ENCODE data around the gene PCDHGA8.
"Not testable (repeated sequence)": the region's sequence is repeated elsewhere in the genome, so short reads cannot be mapped to it uniquely, and the experiment has no call there.

PCDHGA8 gene

DNA sequence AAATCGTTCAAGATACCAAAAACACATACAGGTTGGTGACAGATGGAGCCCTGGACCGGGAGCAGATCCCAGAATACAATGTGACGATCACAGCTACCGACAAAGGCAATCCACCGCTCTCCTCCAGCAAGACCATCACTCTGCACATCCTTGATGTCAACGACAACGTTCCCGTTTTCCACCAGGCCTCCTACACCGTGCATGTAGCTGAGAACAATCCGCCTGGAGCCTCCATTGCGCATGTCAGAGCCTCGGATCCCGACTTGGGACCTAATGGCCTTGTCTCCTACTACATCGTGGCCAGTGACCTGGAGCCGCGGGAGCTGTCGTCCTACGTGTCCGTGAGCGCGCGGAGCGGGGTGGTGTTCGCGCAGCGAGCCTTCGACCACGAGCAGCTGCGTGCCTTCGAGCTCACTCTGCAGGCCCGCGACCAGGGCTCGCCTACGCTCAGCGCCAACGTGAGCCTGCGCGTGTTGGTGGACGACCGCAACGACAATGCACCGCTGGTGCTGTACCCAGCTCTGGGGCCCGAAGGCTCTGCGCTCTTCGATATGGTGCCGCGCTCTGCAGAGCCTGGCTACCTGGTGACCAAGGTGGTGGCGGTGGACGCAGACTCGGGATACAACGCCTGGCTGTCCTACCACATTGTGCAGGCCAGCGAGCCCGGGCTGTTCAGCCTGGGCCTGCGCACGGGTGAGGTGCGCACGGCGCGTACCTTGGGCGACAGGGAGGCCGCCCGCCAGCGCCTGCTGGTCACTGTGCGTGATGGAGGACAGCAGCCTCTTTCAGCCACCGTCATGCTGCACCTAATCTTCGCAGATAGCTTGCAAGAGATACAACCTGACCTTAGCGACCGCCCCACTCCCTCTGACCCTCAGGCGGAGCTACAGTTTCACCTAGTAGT lies 20.6 kb upstream of the PCDHGA8 start:
- no peak for DNase-seq

DNA sequence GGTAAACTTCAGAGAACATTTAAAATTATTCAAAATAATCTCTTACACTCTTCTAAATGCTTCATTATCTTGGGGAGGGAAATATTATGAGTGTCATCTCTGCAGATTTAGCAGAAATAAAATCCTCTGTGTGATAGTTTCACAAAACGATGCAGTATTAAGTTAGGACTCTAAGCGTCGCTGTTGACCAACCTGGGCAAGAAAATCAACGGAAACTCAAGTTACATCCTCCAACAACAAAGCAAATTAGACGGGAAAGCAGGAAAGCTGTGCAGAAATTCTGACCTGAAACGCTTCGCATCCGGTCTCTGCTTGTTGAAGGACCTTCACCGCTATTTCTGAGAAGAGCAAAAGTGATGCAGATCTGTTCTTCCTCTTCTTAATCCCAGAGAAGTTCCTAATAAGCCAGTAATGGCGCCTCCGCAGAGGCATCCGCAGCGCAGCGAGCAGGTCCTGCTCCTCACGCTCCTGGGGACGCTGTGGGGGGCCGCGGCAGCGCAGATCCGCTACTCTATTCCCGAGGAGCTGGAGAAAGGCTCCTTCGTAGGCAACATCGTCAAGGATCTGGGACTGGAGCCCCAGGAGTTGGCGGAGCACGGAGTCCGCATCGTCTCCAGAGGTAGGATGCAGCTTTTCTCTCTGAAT lies 18.6 kb upstream of the PCDHGA8 start, which contains the start of gene PCDHGA6:
TSS of gene PCDHGA6 (plus strand) at position 219 of the 645 bp plus-strand sequence. CDS start at position 412, 193 bp downstream.
- no peak for DNase-seq

DNA sequence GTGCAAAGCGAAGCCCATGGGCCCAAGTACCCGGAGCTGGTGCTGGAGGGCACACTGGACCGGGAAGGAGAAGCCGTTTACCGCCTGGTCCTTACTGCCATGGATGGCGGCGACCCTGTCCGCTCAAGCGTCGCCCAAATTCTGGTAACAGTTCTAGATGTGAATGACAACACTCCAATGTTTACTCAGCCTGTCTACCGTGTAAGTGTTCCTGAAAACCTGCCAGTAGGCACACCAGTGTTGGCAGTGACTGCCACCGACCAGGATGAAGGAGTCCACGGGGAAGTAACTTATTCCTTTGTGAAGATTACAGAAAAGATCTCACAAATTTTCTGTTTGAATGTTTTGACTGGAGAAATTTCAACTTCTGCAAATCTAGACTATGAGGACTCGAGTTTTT lies 17.8 kb upstream of the PCDHGA8 start:
- no peak for DNase-seq

DNA sequence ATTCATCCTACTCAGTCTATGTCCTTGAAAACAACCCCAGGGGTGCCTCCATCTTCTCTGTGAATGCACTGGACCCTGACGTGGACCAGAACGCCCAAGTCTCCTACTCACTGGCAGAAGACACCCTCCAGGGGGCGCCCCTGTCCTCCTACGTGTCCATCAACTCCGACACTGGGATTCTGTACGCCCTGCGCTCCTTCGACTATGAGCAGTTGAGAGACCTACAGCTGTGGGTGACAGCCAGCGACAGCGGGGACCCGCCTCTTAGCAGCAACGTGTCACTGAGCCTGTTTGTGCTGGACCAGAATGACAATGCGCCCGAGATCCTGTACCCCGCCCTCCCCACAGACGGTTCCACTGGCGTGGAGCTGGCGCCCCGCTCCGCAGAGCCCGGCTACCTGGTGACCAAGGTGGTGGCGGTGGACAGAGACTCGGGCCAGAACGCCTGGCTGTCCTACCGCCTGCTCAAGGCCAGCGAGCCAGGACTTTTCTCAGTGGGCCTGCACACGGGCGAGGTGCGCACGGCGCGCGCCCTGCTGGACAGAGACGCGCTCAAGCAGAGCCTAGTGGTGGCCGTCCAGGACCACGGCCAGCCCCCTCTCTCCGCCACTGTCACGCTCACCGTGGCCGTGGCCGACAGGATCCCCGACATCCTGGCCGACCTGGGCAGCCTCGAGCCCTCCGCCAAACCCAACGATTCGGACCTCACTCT lies 16.8 kb upstream of the PCDHGA8 start:
- DNase-seq, result not testable (repeated sequence)

DNA sequence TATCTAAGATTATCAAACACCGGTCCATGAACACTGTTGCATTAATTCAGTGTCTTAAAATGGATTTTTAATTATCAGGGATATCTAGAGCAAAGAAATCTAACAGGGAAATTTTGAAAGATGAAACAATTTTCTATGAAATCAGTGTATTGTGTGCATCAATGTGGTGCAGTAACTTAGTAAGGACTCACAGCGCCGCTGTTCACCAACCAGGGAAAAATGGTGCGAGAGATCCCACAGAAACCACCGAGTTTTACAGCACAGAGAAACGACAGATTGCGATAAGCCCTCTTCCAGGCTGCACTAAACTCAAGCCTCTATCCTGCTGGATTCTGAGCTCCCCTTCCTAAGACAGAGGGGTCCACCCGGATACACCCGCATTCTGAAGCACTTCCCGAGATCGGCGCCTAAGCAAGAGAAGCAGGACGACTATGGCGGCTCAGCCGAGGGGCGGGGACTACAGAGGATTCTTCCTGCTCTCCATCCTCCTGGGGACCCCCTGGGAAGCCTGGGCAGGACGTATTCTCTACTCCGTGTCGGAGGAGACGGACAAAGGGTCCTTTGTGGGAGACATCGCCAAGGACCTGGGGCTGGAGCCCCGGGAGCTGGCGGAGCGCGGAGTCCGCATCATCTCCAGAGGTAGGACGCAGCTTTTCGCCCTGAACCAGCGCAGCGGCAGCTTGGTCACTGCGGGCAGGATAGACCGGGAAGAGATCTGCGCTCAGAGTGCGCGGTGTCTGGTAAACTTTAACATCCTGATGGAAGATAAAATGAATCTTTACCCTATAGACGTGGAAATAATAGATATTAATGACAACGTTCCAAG lies 9.8 kb upstream of the PCDHGA8 start, which contains the start of gene PCDHGA7:
TSS of gene PCDHGA7 (plus strand) at position 274 of the 826 bp plus-strand sequence. CDS start at position 432, 158 bp downstream.
- DNase-seq, result no peak

DNA sequence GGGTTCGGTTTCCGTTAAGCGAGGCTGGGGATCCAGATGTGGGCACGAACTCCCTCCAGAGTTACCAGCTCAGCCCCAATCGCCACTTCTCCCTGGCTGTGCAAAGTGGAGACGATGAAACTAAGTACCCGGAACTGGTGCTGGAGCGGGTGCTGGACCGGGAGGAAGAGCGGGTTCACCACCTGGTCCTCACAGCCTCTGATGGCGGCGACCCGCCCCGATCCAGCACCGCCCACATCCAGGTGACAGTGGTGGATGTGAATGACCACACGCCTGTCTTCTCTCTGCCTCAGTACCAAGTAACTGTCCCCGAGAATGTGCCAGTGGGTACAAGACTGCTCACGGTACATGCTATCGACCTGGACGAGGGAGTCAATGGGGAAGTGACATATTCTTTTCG lies 9.1 kb upstream of the PCDHGA8 start:
- DNase-seq, result no peak

DNA sequence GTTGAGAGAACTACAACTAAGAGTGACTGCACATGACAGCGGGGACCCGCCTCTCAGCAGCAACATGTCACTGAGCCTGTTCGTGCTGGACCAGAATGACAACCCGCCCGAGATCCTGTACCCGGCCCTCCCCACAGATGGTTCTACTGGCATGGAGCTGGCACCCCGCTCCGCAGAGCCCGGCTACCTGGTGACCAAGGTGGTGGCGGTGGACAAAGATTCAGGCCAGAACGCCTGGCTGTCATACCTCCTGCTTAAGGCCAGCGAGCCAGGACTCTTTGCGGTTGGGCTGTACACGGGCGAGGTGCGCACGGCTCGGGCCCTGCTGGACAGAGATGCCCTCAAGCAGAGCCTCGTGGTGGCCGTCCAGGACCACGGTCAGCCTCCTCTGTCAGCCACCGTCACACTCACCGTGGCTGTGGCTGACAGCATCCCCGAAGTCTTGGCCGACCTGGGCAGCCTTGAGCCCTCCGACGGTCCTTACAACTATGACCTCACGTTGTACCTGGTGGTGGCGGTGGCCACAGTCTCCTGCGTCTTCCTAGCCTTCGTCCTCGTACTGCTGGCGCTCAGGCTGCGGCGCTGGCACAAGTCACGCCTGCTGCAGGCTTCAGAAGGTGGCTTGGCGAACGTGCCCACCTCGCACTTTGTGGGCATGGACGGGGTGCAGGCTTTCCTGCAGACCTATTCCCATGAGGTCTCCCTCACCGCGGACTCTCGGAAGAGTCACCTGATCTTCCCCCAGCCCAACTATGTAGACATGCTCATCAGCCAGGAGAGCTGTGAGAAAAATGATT lies 7.8 kb upstream of the PCDHGA8 start:
- no peak for DNase-seq

DNA sequence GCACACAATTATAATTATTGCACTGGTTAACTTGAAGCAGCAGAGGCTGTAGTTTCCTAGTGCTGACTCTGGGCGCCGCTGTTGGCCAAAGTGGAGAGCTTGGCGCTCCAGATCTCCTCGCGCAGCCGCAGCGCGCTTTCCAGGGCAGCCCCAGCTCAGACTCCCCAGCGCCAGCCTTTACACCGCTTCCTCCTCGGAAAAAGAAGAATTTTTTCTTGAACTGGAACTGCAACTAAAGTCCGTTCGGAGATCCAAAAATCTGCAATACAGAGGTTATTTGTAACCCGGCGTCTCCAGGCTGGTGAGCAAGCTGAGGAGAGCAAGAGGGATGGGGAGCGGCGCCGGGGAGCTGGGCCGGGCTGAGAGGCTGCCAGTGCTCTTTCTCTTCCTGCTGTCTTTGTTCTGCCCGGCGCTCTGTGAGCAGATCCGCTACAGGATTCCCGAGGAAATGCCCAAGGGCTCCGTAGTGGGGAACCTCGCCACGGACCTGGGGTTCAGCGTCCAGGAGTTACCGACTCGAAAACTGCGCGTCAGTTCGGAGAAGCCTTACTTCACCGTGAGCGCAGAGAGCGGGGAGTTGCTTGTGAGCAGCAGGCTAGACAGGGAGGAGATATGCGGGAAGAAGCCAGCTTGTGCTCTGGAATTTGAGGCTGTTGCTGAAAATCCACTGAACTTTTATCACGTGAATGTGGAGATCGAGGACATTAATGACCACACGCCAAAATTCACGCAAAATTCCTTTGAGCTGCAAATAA lies 4.7 kb upstream of the PCDHGA8 start, which contains the start of gene PCDHGB4:
TSS of gene PCDHGB4 (plus strand) at position 142 of the 755 bp plus-strand sequence. CDS start at position 329, 187 bp downstream.
- not testable (repeated sequence) for DNase-seq

DNA sequence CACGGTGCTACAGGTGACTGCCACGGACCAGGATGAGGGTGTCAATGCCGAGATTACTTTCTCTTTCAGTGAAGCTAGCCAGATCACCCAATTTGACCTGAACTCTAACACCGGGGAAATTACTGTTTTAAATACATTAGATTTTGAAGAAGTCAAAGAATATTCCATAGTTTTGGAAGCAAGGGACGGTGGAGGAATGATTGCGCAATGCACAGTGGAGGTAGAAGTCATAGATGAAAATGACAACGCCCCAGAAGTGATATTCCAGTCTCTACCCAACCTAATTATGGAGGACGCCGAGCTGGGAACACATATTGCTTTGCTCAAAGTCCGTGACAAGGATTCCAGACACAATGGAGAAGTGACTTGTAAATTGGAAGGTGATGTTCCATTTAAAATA lies 3.8 kb upstream of the PCDHGA8 start:
- no peak for DNase-seq

DNA sequence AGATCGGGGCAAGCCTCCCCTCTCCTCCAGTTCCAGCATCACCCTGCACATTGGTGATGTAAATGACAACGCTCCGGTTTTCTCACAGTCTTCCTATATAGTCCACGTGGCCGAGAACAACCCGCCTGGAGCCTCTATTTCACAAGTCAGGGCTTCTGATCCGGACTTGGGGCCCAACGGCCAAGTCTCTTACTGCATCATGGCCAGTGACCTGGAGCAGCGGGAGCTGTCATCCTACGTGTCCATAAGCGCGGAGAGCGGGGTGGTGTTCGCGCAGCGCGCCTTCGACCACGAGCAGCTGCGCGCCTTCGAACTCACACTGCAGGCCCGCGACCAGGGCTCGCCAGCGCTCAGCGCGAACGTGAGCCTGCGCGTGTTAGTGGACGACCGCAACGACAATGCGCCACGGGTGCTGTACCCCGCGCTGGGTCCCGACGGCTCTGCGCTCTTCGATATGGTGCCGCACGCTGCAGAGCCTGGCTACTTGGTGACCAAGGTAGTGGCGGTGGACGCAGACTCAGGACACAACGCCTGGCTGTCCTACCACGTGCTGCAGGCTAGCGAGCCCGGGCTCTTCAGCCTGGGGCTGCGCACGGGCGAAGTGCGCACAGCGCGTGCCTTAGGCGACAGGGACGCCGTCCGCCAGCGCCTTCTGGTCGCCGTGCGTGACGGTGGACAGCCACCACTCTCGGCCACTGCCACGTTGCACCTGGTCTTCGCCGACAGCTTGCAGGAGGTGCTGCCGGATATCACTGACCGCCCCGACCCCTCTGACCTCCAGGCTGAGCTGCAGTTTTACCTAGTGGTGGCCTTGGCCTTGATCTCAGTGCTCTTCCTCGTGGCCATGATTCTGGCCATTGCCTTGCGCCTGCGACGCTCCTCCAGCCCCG lies 3.0 kb upstream of the PCDHGA8 start:
- no peak for DNase-seq

DNA sequence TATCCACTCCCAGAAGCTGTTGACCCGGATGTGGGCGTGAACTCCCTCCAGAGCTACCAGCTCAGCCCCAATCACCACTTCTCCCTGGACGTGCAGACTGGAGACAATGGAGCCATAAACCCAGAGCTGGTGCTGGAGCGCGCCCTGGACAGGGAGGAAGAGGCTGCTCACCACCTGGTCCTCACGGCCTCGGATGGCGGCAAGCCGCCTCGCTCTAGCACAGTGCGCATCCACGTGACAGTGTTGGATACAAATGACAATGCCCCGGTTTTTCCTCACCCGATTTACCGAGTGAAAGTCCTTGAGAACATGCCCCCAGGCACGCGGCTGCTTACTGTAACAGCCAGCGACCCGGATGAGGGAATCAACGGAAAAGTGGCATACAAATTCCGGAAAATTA lies 834 bp downstream of the PCDHGA8 start:
- DNase-seq, result no peak

DNA sequence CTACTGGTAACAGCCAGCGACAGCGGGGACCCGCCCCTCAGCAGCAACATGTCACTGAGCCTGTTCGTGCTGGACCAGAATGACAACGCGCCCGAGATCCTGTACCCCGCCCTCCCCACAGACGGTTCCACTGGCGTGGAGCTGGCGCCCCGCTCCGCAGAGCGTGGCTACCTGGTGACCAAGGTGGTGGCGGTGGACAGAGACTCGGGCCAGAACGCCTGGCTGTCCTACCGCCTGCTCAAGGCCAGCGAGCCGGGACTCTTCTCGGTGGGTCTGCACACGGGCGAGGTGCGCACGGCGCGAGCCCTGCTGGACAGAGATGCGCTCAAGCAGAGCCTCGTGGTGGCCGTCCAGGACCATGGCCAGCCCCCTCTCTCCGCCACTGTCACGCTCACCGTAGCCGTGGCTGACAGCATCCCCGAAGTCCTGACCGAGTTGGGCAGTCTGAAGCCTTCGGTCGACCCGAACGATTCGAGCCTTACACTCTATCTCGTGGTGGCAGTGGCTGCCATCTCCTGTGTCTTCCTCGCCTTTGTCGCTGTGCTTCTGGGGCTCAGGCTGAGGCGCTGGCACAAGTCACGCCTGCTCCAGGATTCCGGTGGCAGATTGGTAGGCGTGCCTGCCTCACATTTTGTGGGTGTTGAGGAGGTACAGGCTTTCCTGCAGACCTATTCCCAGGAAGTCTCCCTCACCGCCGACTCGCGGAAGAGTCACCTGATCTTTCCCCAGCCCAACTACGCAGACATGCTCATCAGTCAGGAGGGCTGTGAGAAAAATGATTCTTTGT lies 2.2 kb downstream of the PCDHGA8 start:
- not testable (repeated sequence) for DNase-seq

DNA sequence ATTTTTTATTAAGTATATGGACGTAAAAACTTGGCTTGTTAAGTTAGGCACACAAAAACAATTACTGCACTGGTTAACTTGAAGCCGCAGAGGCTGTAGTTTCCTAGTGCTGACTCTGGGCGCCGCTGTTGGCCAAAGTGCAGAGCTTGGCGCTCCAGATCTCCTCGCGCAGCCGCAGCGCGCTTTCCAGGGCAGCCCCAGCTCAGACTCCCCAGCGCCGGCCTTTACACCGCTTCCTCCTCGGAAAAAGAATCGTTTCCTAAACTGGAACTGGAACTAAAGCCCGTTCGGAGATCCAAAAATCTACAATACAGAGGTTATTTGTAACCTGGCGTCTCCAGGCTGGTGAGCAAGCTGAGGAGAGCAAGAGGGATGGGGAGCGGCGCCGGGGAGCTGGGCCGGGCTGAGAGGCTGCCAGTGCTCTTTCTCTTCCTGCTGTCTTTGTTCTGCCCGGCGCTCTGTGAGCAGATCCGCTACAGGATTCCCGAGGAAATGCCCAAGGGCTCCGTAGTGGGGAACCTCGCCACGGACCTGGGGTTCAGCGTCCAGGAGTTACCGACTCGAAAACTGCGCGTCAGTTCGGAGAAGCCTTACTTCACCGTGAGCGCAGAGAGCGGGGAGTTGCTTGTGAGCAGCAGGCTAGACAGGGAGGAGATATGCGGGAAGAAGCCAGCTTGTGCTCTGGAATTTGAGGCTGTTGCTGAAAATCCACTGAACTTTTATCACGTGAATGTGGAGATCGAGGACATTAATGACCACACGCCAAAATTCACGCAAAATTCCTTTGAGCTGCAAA lies 5.5 kb downstream of the PCDHGA8 start, which contains the start of gene PCDHGB5:
TSS of gene PCDHGB5 (plus strand) at position 192 of the 796 bp plus-strand sequence. CDS start at position 373, 181 bp downstream.
- DNase-seq, result peak in 2 of 5 donors; percentile 18 to 24

DNA sequence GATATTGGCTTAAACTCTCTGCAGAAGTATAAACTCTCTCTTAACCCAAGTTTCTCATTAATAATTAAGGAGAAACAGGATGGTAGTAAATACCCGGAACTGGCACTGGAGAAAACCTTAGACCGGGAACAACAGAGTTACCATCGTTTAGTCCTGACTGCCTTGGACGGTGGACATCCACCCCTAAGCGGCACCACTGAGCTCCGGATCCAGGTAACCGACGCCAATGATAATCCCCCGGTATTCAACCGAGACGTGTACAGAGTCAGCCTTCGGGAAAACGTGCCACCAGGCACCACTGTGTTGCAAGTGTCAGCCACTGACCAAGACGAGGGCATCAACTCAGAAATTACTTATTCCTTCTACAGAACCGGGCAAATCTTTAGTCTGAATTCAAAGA lies 6.2 kb downstream of the PCDHGA8 start:
- no peak for DNase-seq

DNA sequence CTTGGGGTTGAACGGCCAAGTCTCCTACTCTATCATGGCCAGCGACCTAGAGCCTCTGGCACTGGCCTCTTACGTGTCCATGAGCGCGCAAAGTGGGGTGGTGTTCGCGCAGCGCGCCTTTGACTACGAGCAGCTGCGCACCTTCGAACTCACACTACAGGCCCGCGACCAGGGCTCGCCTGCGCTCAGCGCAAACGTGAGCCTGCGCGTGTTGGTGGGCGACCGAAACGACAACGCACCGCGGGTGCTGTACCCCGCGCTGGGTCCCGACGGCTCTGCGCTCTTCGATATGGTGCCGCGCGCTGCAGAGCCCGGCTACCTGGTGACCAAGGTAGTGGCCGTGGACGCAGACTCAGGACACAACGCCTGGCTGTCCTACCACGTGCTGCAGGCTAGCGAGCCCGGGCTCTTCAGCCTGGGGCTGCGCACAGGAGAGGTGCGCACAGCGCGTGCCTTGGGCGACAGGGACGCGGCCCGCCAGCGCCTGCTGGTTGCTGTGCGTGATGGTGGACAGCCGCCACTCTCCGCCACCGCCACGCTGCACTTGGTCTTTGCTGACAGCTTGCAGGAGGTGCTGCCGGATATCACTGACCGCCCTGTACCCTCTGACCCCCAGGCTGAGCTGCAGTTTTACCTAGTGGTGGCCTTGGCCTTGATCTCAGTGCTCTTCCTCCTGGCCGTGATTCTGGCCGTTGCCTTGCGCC lies 7.3 kb downstream of the PCDHGA8 start:
- DNase-seq, result no peak

DNA sequence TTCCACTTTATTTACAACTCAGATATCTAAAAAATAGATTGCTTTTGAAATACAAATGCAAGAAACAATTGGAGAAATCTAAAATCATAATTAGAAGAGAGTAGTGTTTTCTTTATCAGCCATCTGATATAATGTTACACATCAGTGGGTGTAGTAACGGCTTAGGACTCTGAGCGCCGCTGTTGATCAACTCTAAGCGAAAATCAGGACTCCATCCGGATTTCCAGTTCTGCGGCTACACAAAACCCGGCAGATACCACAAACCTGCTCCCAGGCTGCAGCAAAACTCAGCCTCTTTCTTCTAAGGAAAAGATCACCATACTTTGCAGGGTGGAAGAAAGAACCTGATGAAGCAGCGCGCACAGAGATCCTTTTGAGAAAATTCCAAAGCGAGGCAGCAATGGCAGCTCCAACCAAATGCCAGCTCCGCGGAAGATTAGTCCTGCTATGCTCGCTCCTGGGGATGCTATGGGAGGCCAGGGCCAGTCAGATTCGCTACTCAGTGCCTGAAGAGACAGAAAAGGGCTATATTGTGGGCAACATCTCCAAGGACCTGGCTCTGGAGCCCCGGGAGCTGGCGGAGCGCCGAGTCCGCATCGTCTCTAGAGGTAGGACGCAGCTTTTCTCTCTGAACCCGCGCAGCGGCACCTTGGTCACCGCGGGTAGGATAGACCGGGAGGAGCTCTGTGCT lies 10.3 kb downstream of the PCDHGA8 start, which contains the start of gene PCDHGA9:
TSS of gene PCDHGA9 (plus strand) at position 226 of the 691 bp plus-strand sequence. CDS start at position 401, 175 bp downstream.
- DNase-seq, result no peak

Measured in T-helper 1 cell (primary cell).